ENCODE data around the gene VTCN1.

The VTCN1 gene

GRCh38 chr1:117138106-117138505 lies 72.6 kb downstream of the VTCN1 start:
- Histone ChIP-seq H3K27ac (ENCODE audit: low read length) (no peak overlapping the region), H3K36me3 (replicated peaks; ENCODE audit: insufficient read depth, low read length) (no peaks in the 10 kb centered on the region), H3K4me2 (ENCODE audit: low read depth, low read length) (no peak overlapping the region), H3K9ac (ENCODE audit: low read length) (no peak overlapping the region), H3K79me2 (ENCODE audit: low read length) (no peaks in the 10 kb centered on the region), H3F3A (ENCODE audit: insufficient read depth, low read length) (no peaks in the 10 kb centered on the region), H3K9me3 (replicated peaks; ENCODE audit: insufficient read depth, low read length) (no peaks in the 10 kb centered on the region), H3K27me3 (replicated peaks; ENCODE audit: insufficient read depth, low read length) (no peaks in the 10 kb centered on the region), H3K9me2 (replicated peaks; ENCODE audit: insufficient read depth, low read length) (no peaks in the 10 kb centered on the region), H2AFZ (ENCODE audit: low read length) (no peak overlapping the region), H3K4me3 (ENCODE audit: low read length) (no peak overlapping the region), H4K20me1 (ENCODE audit: insufficient read depth, low read length) (no peaks in the 10 kb centered on the region), H3K4me1 (ENCODE audit: low read length) (no peaks in the 10 kb centered on the region)
- DNase-seq, result no peak
- TF ChIP-seq CTCF (IDR thresholded peaks at IDR 0.05; ENCODE audit: low read length), result no peak
- TF ChIP-seq EZH2 (optimal IDR thresholded peaks at IDR 0.05; ENCODE audit: low read depth, low read length), result no peak
- no peak for TF ChIP-seq EZH2phosphoT487 (IDR thresholded peaks at IDR 0.05; ENCODE audit: low read length)

- Histone ChIP-seq H3K27ac (ENCODE audit: low read length) (no peak overlapping the region), H3K4me3 (ENCODE audit: low read length) (no peak overlapping the region), H3K4me2 (ENCODE audit: low read depth, low read length) (no peak overlapping the region), H3K27me3 (replicated peaks; ENCODE audit: insufficient read depth, low read length) (no peaks in the 10 kb centered on the region), H3K9ac (ENCODE audit: low read length) (no peak overlapping the region), H2AFZ (ENCODE audit: low read length) (no peak overlapping the region), H3F3A (ENCODE audit: insufficient read depth, low read length) (no peaks in the 10 kb centered on the region), H3K79me2 (ENCODE audit: low read length) (no peaks in the 10 kb centered on the region), H3K36me3 (replicated peaks; ENCODE audit: insufficient read depth, low read length) (no peaks in the 10 kb centered on the region), H4K20me1 (ENCODE audit: insufficient read depth, low read length) (no peaks in the 10 kb centered on the region), H3K9me3 (replicated peaks; ENCODE audit: insufficient read depth, low read length) (no peaks in the 10 kb centered on the region), H3K9me2 (replicated peaks; ENCODE audit: insufficient read depth, low read length) (no peaks in the 10 kb centered on the region), H3K4me1 (ENCODE audit: low read length) (no peaks in the 10 kb centered on the region)
- no peak for TF ChIP-seq EZH2phosphoT487 (IDR thresholded peaks at IDR 0.05; ENCODE audit: low read length)
- no peak for TF ChIP-seq EZH2 (optimal IDR thresholded peaks at IDR 0.05; ENCODE audit: low read depth, low read length)
- TF ChIP-seq CTCF (IDR thresholded peaks at IDR 0.05; ENCODE audit: low read length), result no peak
- no peak for DNase-seq
Observed at GRCh38 chr1:117137281-117137855, 73.4 kb downstream of the VTCN1 start.

- H3K27me3 ChIP-seq (replicated peaks; ENCODE audit: insufficient read depth, low read length), result no peaks in the 10 kb centered on the region
- no peaks in the 10 kb centered on the region for H3K9me3 ChIP-seq (replicated peaks; ENCODE audit: insufficient read depth, low read length)
- H3K4me1 ChIP-seq (ENCODE audit: low read length), result no peaks in the 10 kb centered on the region
- no peak overlapping the region for H3K4me2 ChIP-seq (ENCODE audit: low read depth, low read length)
- H4K20me1 ChIP-seq (ENCODE audit: insufficient read depth, low read length), result no peaks in the 10 kb centered on the region
- no peaks in the 10 kb centered on the region for H3K79me2 ChIP-seq (ENCODE audit: low read length)
- H3F3A ChIP-seq (ENCODE audit: insufficient read depth, low read length), result no peaks in the 10 kb centered on the region
- no peak overlapping the region for H3K4me3 ChIP-seq (ENCODE audit: low read length)
- H3K27ac ChIP-seq (ENCODE audit: low read length), result no peak overlapping the region
- no peak for DNase-seq
- no peak overlapping the region for H3K9ac ChIP-seq (ENCODE audit: low read length)
- no peaks in the 10 kb centered on the region for H3K9me2 ChIP-seq (replicated peaks; ENCODE audit: insufficient read depth, low read length)
- no peak overlapping the region for H2AFZ ChIP-seq (ENCODE audit: low read length)
- no peaks in the 10 kb centered on the region for H3K36me3 ChIP-seq (replicated peaks; ENCODE audit: insufficient read depth, low read length)
- TF ChIP-seq EZH2 (optimal IDR thresholded peaks at IDR 0.05; ENCODE audit: low read depth, low read length), result no peak
- no peak for TF ChIP-seq CTCF (IDR thresholded peaks at IDR 0.05; ENCODE audit: low read length)
- TF ChIP-seq EZH2phosphoT487 (IDR thresholded peaks at IDR 0.05; ENCODE audit: low read length), result no peak
Observed at GRCh38 chr1:117136749-117137148, 74.0 kb downstream of the VTCN1 start.
